ENCODE data around the gene FAM50B. TPM values are rescaled to one million over a fixed set of nuclear protein-coding genes. Genes with fewer than 3 reads are reported as not detected.

FAM50B gene
- total RNA-seq, 1 experiment from 2014 or later = 3.3 TPM

DNA sequence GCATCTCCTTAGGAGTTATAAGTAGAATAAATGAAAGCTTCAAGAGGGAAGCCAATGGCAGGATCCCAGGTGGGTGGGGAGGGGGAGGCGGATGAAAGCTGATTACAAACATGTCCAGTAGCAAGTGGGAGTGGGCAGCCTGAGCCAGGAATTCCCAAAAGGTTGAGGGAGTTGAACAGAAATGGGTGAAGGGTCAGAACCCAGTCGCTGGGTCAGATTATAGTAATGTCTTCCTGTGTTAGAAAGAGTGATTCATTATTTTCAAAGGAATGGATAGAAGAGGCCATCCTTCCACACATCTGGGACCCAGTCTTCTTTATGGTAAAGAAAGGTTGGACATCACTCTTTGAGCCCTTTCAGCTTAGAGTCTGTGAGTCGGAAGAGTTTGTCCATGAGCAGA lies 41.0 kb upstream of the FAM50B start:
- no peak overlapping the region for H2BK5ac ChIP-seq (ENCODE audit: insufficient read length, low read length)
- H3K56ac ChIP-seq (ENCODE audit: insufficient read length, low read depth, low read length) = no peak overlapping the region
- H3K36me3 Mint-ChIP-seq (ENCODE audit: insufficient read depth in 1 of 3, low read depth in 3 of 3) = no peaks in the 10 kb centered on the region
- no peak overlapping the region for H2BK12ac ChIP-seq (ENCODE audit: insufficient read length, low read depth, low read length)
- no peak for DNase-seq
- no peaks in the 10 kb centered on the region for H3K9me3 Mint-ChIP-seq
- H3K79me2 ChIP-seq (ENCODE audit: insufficient read depth, low read length) = no peaks in the 10 kb centered on the region
- H3K18ac ChIP-seq (ENCODE audit: insufficient read length, low read depth, low read length) = no peak overlapping the region
- H3K14ac ChIP-seq (ENCODE audit: insufficient read depth, low read length) = no peak overlapping the region
- H3K79me1 ChIP-seq (ENCODE audit: insufficient read depth, low read depth, low read length, poor library complexity, severe bottlenecking) = no peaks in the 10 kb centered on the region
- H3K27me3 Mint-ChIP-seq (ENCODE audit: low read depth) = peaks cover 3% of the 10 kb centered on the region
- no peak overlapping the region for H2AK5ac ChIP-seq (ENCODE audit: insufficient read length, low read length)
- H4K5ac ChIP-seq (ENCODE audit: insufficient read length, low read depth, low read length) = no peak overlapping the region
- no peak overlapping the region for H3K27ac ChIP-seq (ENCODE audit: insufficient read length, low read depth, low read length)
- no CpG with 5 or more reads among the region's 3 CpGs for WGBS (ENCODE audit: extremely low coverage, insufficient read length, low lambda C conversion rate)
- H3K27ac Mint-ChIP-seq = no peak overlapping the region
- H2BK20ac ChIP-seq (ENCODE audit: low read depth, low read length, poor library complexity, severe bottlenecking) = no peak overlapping the region
- no peaks in the 10 kb centered on the region for H3K23me2 ChIP-seq (ENCODE audit: insufficient read length, low read depth, low read length, poor library complexity, severe bottlenecking)
- peaks cover 1% of the 10 kb centered on the region; the same call in 1 of the 2 replicates for H3K4me1 ChIP-seq (ENCODE audit: insufficient read depth, low read length)
- H3K9ac ChIP-seq (ENCODE audit: extremely low read depth, insufficient read length, low read length) = no peak overlapping the region
- no peaks in the 10 kb centered on the region for H3K9me3 ChIP-seq (ENCODE audit: control insufficient read depth, low read depth, low read length)
- TF ChIP-seq, protein P1, sequence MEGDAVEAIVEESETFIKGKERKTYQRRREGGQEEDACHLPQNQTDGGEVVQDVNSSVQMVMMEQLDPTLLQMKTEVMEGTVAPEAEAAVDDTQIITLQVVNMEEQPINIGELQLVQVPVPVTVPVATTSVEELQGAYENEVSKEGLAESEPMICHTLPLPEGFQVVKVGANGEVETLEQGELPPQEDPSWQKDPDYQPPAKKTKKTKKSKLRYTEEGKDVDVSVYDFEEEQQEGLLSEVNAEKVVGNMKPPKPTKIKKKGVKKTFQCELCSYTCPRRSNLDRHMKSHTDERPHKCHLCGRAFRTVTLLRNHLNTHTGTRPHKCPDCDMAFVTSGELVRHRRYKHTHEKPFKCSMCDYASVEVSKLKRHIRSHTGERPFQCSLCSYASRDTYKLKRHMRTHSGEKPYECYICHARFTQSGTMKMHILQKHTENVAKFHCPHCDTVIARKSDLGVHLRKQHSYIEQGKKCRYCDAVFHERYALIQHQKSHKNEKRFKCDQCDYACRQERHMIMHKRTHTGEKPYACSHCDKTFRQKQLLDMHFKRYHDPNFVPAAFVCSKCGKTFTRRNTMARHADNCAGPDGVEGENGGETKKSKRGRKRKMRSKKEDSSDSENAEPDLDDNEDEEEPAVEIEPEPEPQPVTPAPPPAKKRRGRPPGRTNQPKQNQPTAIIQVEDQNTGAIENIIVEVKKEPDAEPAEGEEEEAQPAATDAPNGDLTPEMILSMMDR (conservative IDR thresholded peaks at IDR 0.05) = no peak
- no peak overlapping the region for H4K8ac ChIP-seq (replicated peaks; ENCODE audit: insufficient read length, low read depth, low read length)
- no peak overlapping the region for H3K4me2 ChIP-seq (ENCODE audit: insufficient read depth, insufficient read length, low read length)
- H4K91ac ChIP-seq (ENCODE audit: insufficient read length, low read depth, low read length) = no peak overlapping the region
- H3K4me3 Mint-ChIP-seq = no peak overlapping the region
- no peak overlapping the region for H2BK120ac ChIP-seq (ENCODE audit: low read depth, low read length, poor library complexity, severe bottlenecking)
- H3K27me3 ChIP-seq (ENCODE audit: insufficient read depth, low read length) = no peaks in the 10 kb centered on the region
- H2BK15ac ChIP-seq (ENCODE audit: low read depth, low read length) = no peak overlapping the region
- no peak overlapping the region for H2AFZ ChIP-seq (ENCODE audit: low read length)
- peaks cover 2 to 3% of the 10 kb centered on the region in 2 experiments; a peak in 3 of 4 replicates for H3K4me1 Mint-ChIP-seq
- H3T11ph ChIP-seq (ENCODE audit: low read length) = no peak overlapping the region
- H4K20me1 ChIP-seq (ENCODE audit: control insufficient read depth, insufficient read depth, insufficient read length) = no peaks in the 10 kb centered on the region
- H3K4ac ChIP-seq (ENCODE audit: low read depth, low read length) = no peak overlapping the region
- no peak overlapping the region for H3K23ac ChIP-seq (ENCODE audit: insufficient read length, low read depth, low read length)
